Activated gamma-delta T cell treated with anti-CD3 and anti-CD28 coated beads, Interleukin-2, amount 50 U/mL, for 16 hours (primary cell): Measurements from ENCODE around the gene ADCY7.
A peak's percentile ranks its signal among the peaks of the same experiment; 100 is the strongest.
"Not testable (repeated sequence)": the region's sequence is repeated elsewhere in the genome, so short reads cannot be mapped to it uniquely, and the experiment has no call there.

Experiments used
- DNase-seq: peaks from one replicate; pipeline ENCODE4 v3.0.0-alpha.2; 2020; ENCODE audit warnings: low read depth

The ADCY7 gene

GRCh38 chr16:50266337-50267091 is at the start of gene ADCY7:
TSS of gene ADCY7 (plus strand) at chr16:50266551. CDS start at chr16:50288180, 21,629 bp downstream.
- DNase-seq: peak; percentile 71

- DNase-seq: no peak
These were observed 46.9 kb upstream of the ADCY7 start for GRCh38 chr16:50219402-50219975.

- no peak for DNase-seq
These were observed 42.1 kb upstream of the ADCY7 start for GRCh38 chr16:50224286-50224685.

- DNase-seq: no peak
These were observed 39.2 kb upstream of the ADCY7 start for GRCh38 chr16:50227120-50227519.

- DNase-seq: no peak
These were observed 38.7 kb upstream of the ADCY7 start for GRCh38 chr16:50227665-50228064.

- no peak for DNase-seq
These were observed 37.9 kb upstream of the ADCY7 start for GRCh38 chr16:50228364-50228868.

GRCh38 chr16:50229149-50229726 is 37.1 kb upstream of the ADCY7 start:
- DNase-seq: no peak

- DNase-seq: no peak
These were observed 31.4 kb upstream of the ADCY7 start for GRCh38 chr16:50234771-50235556.

GRCh38 chr16:50235581-50235980 is 30.8 kb upstream of the ADCY7 start:
- DNase-seq: no peak

GRCh38 chr16:50238314-50238713 is 28.0 kb upstream of the ADCY7 start:
- no peak for DNase-seq

GRCh38 chr16:50238868-50239301 is 27.5 kb upstream of the ADCY7 start:
- no peak for DNase-seq

GRCh38 chr16:50243024-50243423 is 23.3 kb upstream of the ADCY7 start:
- DNase-seq: not testable (repeated sequence)

GRCh38 chr16:50244140-50244503 is 22.2 kb upstream of the ADCY7 start:
- no peak for DNase-seq

- DNase-seq: no peak
These were observed 21.6 kb upstream of the ADCY7 start for GRCh38 chr16:50244504-50245416.

GRCh38 chr16:50245417-50246298 is 20.7 kb upstream of the ADCY7 start:
- DNase-seq: peak; percentile 53

GRCh38 chr16:50246299-50247122 is 19.8 kb upstream of the ADCY7 start:
- no peak for DNase-seq

GRCh38 chr16:50247123-50247905 is 19.0 kb upstream of the ADCY7 start:
- no peak for DNase-seq

GRCh38 chr16:50247906-50248608 is 18.3 kb upstream of the ADCY7 start:
- no peak for DNase-seq
